ENCODE measurements around the gene IQCB1. TPM values are rescaled to one million over a fixed set of nuclear protein-coding genes. Genes with fewer than 3 reads are reported as not detected.

IQCB1 gene
- polyA plus RNA-seq, 1 of the 3 experiments (the other 2 are of a cell fraction) = 10.4 TPM

DNA sequence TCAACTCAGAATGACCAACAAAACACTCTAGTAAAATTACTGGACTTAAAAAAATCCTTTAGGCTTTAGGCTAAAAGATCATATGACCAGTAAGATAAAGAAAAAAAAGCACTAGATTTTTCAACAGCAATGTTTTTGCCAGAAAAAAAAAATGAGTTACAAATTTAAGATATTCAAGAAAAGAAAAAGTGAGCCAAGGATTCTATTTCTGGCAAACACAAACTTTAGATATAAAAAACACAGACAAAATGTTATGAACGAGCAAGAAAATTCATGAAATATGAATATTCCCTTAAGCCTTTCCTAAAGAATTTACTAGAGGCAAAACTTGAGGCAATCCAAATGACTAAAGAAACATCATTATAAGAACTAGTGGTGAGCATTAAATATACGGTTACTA is 94.0 kb downstream of the IQCB1 start:
- Histone ChIP-seq H3K27ac (ENCODE audit: low read depth in 2 of 2, low read length in 1 of 2) (no peak overlapping the region), H3K79me2 (ENCODE audit: insufficient read depth) (peaks cover 95% of the 10 kb centered on the region), H3K4me1 (ENCODE audit: control insufficient read depth in 1 of 2, insufficient read depth in 2 of 2, low read depth in 1 of 2, low read length in 1 of 2) (no peaks in the 10 kb centered on the region; a peak in 1 of 4 replicates), H3K4me2 (no peak overlapping the region), H3K4me3 (ENCODE audit: low read depth in 2 of 2, low read length in 1 of 2) (no peak overlapping the region), H3K9me2 (no peaks in the 10 kb centered on the region), H3K9ac (no peak overlapping the region), H3F3A (replicated peaks; ENCODE audit: insufficient read depth) (peaks cover 20% of the 10 kb centered on the region), H4K20me1 (ENCODE audit: insufficient read depth) (peaks cover 72% of the 10 kb centered on the region), H3K9me3 (no peaks in the 10 kb centered on the region; the same call in 1 of the 2 replicates), H3K27me3 (ENCODE audit: insufficient read depth) (no peaks in the 10 kb centered on the region), H3K36me3 (replicated peaks in 1 of 2; ENCODE audit: control insufficient read depth in 1 of 2, insufficient read depth in 2 of 2, low read length in 1 of 2) (peaks cover 5 to 28% of the 10 kb centered on the region in 2 experiments), H2AFZ (ENCODE audit: low read depth) (no peak overlapping the region)
- ChIA-PET CTCF (no interaction called here), POLR2A (no interaction called here)
- 95% methylated on average over 2 of the region's 2 CpGs for WGBS (ENCODE audit: low lambda C conversion rate)
- no peak for TF ChIP-seq TEAD4 (IDR thresholded peaks at IDR 0.05; ENCODE audit: borderline replicate concordance, insufficient read depth)
- no peak for TF ChIP-seq GABPA (IDR thresholded peaks at IDR 0.05; ENCODE audit: low read depth)
- TF ChIP-seq FOXJ3 (CRISPR knock-in tag; IDR thresholded peaks at IDR 0.05) = no peak
- TF ChIP-seq, protein P1, sequence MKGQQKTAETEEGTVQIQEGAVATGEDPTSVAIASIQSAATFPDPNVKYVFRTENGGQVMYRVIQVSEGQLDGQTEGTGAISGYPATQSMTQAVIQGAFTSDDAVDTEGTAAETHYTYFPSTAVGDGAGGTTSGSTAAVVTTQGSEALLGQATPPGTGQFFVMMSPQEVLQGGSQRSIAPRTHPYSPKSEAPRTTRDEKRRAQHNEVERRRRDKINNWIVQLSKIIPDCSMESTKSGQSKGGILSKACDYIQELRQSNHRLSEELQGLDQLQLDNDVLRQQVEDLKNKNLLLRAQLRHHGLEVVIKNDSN (IDR thresholded peaks at IDR 0.05; ENCODE audit: borderline replicate concordance, low read depth) = no peak
- TF ChIP-seq, protein P2, sequence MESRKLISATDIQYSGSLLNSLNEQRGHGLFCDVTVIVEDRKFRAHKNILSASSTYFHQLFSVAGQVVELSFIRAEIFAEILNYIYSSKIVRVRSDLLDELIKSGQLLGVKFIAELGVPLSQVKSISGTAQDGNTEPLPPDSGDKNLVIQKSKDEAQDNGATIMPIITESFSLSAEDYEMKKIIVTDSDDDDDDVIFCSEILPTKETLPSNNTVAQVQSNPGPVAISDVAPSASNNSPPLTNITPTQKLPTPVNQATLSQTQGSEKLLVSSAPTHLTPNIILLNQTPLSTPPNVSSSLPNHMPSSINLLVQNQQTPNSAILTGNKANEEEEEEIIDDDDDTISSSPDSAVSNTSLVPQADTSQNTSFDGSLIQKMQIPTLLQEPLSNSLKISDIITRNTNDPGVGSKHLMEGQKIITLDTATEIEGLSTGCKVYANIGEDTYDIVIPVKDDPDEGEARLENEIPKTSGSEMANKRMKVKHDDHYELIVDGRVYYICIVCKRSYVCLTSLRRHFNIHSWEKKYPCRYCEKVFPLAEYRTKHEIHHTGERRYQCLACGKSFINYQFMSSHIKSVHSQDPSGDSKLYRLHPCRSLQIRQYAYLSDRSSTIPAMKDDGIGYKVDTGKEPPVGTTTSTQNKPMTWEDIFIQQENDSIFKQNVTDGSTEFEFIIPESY (IDR thresholded peaks at IDR 0.05; ENCODE audit: borderline replicate concordance, low read depth) = no peak
- no peak for DNase-seq

DNA sequence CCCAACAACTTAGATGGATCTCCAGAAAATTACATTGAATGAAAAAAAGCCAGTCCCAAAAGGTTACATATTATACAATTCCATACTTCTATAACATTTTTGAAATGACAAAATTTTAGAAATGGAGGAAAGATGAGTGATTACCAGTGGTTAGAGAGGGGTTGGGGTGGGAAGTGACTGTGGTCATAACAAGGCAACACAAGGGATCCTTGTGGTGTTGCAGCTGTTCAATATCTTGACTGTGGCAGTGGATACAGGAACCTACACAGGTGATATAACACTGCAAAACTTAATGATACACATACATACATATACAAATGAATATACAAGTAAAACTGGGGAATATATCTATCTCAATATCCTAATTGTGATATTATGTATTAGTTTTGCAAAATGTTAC is 95.0 kb downstream of the IQCB1 start:
- POLR2A ChIA-PET = no interaction called here
- Histone ChIP-seq H3K4me1 (ENCODE audit: control insufficient read depth in 1 of 2, insufficient read depth in 2 of 2, low read depth in 1 of 2, low read length in 1 of 2) (no peaks in the 10 kb centered on the region; a peak in 2 of 4 replicates), H3K9me3 (no peaks in the 10 kb centered on the region; the same call in 1 of the 2 replicates), H3K36me3 (replicated peaks in 1 of 2; ENCODE audit: control insufficient read depth in 1 of 2, insufficient read depth in 2 of 2, low read length in 1 of 2) (peaks cover 0 to 25% of the 10 kb centered on the region in 2 experiments), H3K9ac (no peak overlapping the region), H3K27ac (ENCODE audit: low read depth in 2 of 2, low read length in 1 of 2) (no peak overlapping the region), H3F3A (replicated peaks; ENCODE audit: insufficient read depth) (peaks cover 24% of the 10 kb centered on the region), H2AFZ (ENCODE audit: low read depth) (no peak overlapping the region), H3K27me3 (ENCODE audit: insufficient read depth) (no peaks in the 10 kb centered on the region), H4K20me1 (ENCODE audit: insufficient read depth) (peaks cover 73% of the 10 kb centered on the region), H3K4me2 (no peak overlapping the region), H3K4me3 (ENCODE audit: low read depth in 2 of 2, low read length in 1 of 2) (no peak overlapping the region), H3K79me2 (ENCODE audit: insufficient read depth) (peaks cover 98% of the 10 kb centered on the region), H3K9me2 (no peaks in the 10 kb centered on the region)
- TF ChIP-seq RXRA (IDR thresholded peaks at IDR 0.05; ENCODE audit: borderline replicate concordance, low read depth) = no peak
- TF ChIP-seq, protein P3, sequence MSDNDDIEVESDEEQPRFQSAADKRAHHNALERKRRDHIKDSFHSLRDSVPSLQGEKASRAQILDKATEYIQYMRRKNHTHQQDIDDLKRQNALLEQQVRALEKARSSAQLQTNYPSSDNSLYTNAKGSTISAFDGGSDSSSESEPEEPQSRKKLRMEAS (IDR thresholded peaks at IDR 0.05; ENCODE audit: low read depth) = no peak
- TF ChIP-seq EZH2phosphoT487 (IDR thresholded peaks at IDR 0.05; ENCODE audit: borderline replicate concordance, low read depth) = no peak
- no peak for TF ChIP-seq ELF1 (IDR thresholded peaks at IDR 0.05)
- no peak for TF ChIP-seq MXI1 (IDR thresholded peaks at IDR 0.05; ENCODE audit: low read depth, low read length)
- TF ChIP-seq FOSL2 (IDR thresholded peaks at IDR 0.05; ENCODE audit: borderline replicate concordance, low read depth) = no peak
- no peak for DNase-seq
- CTCF ChIA-PET = no interaction called here

All from SK-N-SH (cell line).